ENCODE measurements around the gene FAM184B. TPM values are rescaled to one million over a fixed set of nuclear protein-coding genes. Genes with fewer than 3 reads are reported as not detected.

The FAM184B gene
- total RNA-seq, 4 donors from 2014 or later: not detected

DNA sequence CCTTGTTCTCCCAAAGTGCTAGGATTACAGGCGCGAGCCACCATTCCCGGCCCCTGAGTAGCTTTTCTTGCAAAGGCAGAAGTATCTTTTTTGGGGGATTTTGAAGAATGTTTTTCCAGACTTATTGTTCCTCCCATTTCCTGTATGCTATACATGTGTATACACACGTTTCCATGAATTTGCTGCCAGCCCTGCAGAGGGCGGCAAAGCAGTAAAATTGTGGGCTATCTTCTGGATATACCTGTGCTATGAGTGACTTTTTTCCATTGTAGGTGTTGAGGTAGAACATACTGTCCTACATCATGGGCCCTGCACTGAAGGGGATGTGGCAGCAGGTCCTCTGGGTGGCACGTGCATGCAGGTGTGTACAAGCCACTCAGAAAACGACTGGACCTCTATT is 183.9 kb downstream of the FAM184B start:
- TF ChIP-seq POLR2A (IDR thresholded peaks at IDR 0.05): no peak
- TF ChIP-seq, protein P1, sequence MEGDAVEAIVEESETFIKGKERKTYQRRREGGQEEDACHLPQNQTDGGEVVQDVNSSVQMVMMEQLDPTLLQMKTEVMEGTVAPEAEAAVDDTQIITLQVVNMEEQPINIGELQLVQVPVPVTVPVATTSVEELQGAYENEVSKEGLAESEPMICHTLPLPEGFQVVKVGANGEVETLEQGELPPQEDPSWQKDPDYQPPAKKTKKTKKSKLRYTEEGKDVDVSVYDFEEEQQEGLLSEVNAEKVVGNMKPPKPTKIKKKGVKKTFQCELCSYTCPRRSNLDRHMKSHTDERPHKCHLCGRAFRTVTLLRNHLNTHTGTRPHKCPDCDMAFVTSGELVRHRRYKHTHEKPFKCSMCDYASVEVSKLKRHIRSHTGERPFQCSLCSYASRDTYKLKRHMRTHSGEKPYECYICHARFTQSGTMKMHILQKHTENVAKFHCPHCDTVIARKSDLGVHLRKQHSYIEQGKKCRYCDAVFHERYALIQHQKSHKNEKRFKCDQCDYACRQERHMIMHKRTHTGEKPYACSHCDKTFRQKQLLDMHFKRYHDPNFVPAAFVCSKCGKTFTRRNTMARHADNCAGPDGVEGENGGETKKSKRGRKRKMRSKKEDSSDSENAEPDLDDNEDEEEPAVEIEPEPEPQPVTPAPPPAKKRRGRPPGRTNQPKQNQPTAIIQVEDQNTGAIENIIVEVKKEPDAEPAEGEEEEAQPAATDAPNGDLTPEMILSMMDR (IDR thresholded peaks at IDR 0.05): no peak
- no peak overlapping the region for H3K4me3 ChIP-seq (replicated peaks in 1 of 3)
- intact Hi-C loops (cut with DNase I): no loop called here
- 81 to 84% methylated on average over 7 of the region's 7 CpGs for WGBS, 2 donors
- no peak for DNase-seq
- H3K4me1 ChIP-seq: no peaks in the 10 kb centered on the region
- H3K9me3 ChIP-seq: no peaks in the 10 kb centered on the region
- no peaks in the 10 kb centered on the region for H3K27me3 ChIP-seq
- H3K36me3 ChIP-seq: peaks cover 36 to 46% of the 10 kb centered on the region in 2 donors
- no peak overlapping the region for H3K27ac ChIP-seq

DNA sequence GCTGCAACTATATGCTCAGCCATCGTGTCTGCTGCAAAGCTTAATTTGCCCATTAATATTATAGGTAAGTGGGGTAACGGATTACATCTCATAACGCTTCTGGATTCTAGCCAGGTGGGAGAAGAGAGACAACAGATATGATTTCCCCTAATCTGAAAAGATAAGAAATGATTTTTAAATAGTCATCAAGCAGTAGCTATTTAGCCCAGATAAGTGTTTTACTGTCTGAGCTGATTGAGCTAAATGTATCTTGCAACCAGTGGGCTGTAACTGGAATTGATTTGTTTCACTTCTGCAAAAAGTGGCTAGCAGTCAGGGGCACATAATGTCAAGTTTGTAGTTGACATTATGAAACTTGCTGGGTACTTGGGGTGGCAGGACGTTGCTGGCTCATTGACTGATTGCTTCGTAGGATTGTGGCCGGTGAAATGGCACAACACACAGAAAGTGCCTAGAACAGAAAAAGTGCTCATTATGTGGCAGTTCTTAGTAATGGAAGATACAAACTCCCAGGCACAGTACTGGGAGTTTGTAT is 185.9 kb downstream of the FAM184B start:
- no peak overlapping the region for H3K27ac ChIP-seq
- no peaks in the 10 kb centered on the region for H3K4me1 ChIP-seq
- peaks cover 36 to 49% of the 10 kb centered on the region in 2 donors for H3K36me3 ChIP-seq
- intact Hi-C loops (cut with DNase I): no loop called here
- DNase-seq: no peak
- H3K9me3 ChIP-seq: no peaks in the 10 kb centered on the region
- no peaks in the 10 kb centered on the region for H3K27me3 ChIP-seq
- 88 to 91% methylated on average over 6 of the region's 6 CpGs for WGBS, 2 donors
- TF ChIP-seq, protein P1 (IDR thresholded peaks at IDR 0.05): no peak
- no peak for TF ChIP-seq POLR2A (IDR thresholded peaks at IDR 0.05)
- no peak overlapping the region for H3K4me3 ChIP-seq (replicated peaks in 1 of 3)

DNA sequence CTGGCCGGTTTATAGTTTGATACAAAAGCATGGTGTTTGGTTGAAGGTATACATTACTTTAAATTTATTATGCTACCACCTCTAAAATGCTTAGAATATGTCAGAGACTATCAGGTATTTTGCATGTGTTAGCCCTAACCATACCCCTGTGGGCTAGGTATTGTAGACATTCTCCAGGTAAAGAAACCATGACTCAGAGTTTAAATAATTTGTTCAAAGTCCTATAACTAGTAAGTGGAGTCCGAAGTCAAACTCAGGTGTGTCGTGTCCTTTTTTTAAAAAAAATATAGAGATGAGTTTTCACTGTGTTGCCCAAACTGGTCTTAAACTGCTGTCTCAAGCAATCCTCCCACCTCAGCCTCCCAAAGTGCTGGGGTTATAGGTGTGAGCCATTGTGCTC is 192.1 kb downstream of the FAM184B start:
- TF ChIP-seq, protein P1 (IDR thresholded peaks at IDR 0.05): no peak
- no peak for TF ChIP-seq POLR2A (IDR thresholded peaks at IDR 0.05)
- Histone ChIP-seq H3K4me3 (replicated peaks in 1 of 3) (no peak overlapping the region), H3K9me3 (no peaks in the 10 kb centered on the region), H3K27ac (no peak overlapping the region), H3K4me1 (no peaks in the 10 kb centered on the region), H3K36me3 (peaks cover 38 to 49% of the 10 kb centered on the region in 2 donors), H3K27me3 (no peaks in the 10 kb centered on the region)
- no peak for DNase-seq
- WGBS, 2 donors: 93 to 98% methylated on average over 3 of the region's 3 CpGs
- intact Hi-C loops (cut with DNase I): no loop called here

DNA sequence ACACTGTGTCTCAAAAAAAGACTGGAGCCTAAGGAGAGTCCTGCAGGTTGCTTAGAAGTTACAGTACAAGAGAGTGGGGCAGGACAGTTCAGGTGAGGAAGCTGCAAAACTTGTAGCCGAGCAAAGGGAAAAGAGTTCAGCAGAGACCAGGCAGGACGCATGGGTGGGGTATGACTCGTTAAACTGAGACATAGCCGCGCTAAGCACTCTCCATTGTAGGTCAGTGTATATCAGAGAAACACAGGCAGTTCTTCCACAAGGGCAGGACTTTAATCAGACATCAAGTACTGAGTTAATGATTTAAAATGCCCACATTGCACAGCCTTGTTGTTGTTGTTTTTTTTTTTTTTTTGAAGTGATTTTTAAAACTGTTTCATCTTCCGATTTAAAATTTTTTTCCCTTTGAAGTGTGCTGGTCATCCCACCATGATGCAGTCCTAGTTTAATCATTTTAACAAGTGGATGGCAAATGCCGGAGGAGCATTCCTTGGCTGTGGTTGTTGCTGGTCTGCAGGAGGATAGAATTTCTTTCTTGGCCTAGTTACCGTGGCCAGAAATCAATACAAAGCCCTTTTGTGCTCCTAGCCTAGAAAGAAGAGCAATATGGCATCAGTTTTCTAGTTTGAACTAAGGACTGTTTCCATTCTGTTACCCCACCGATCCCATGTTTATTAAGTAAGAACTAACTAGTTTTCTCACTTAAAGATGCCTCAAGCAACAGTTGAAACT is 194.2 kb downstream of the FAM184B start:
- no peaks in the 10 kb centered on the region for H3K9me3 ChIP-seq
- H3K27me3 ChIP-seq: no peaks in the 10 kb centered on the region
- H3K4me1 ChIP-seq: no peaks in the 10 kb centered on the region
- no peak overlapping the region for H3K4me3 ChIP-seq (replicated peaks in 1 of 3)
- TF ChIP-seq, protein P1 (IDR thresholded peaks at IDR 0.05): no peak
- no peak for TF ChIP-seq POLR2A (IDR thresholded peaks at IDR 0.05)
- intact Hi-C loops (cut with DNase I): no loop called here
- DNase-seq: no peak
- H3K36me3 ChIP-seq: peaks cover 47 to 65% of the 10 kb centered on the region in 2 donors
- no peak overlapping the region for H3K27ac ChIP-seq
- 93% methylated on average over 9 of the region's 9 CpGs for WGBS, 2 donors

DNA sequence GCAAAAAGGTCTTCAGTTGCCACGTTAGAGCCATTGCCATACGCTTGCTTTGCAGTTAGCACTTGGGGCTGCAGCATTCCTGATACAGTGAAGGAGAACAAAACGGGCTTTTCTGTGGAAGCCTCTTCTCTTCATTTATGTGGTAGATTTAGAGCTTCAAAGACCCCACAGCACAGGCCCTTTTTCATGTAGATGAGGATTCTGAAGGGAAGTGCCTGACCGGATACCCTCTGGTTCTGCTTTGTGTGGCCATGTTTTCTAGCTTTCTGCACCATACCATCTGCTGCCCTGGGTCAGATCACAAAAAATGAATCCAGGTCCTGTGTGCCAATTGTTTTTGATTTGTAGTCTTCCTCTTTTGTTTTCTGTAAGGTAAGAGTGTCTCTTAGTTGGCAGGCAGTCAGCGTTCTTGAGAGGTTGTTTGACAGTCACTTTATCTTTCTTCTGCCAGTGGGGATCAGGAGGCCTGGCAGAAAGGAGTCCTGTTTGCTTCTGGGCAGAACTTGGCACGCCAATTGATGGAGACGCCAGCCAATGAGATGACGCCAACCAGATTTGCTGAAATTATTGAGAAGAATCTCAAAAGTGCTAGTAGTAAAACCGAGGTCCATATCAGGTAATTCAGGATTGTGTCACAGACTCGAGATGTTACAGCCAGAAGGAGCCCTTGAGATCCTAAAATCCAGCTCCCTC is 196.8 kb downstream of the FAM184B start:
- 94 to 97% methylated on average over 10 of the region's 10 CpGs for WGBS, 2 donors
- Histone ChIP-seq H3K4me3 (replicated peaks in 1 of 3) (no peak overlapping the region), H3K27me3 (no peaks in the 10 kb centered on the region), H3K36me3 (peaks cover 50 to 63% of the 10 kb centered on the region in 2 donors), H3K9me3 (no peaks in the 10 kb centered on the region), H3K27ac (no peak overlapping the region), H3K4me1 (no peaks in the 10 kb centered on the region)
- no peak for TF ChIP-seq POLR2A (IDR thresholded peaks at IDR 0.05)
- TF ChIP-seq, protein P1 (IDR thresholded peaks at IDR 0.05): no peak
- DNase-seq: no peak
- intact Hi-C loops (cut with DNase I): loop anchor here (5.0 kb wide), 1 partner anchor 33 kb away; no protein-coding TSS in a partner anchor
